Endometrial microvascular endothelial cells (primary cell): ENCODE data around the gene SDK1. TPM values are rescaled to one million over a fixed set of nuclear protein-coding genes. Genes with fewer than 3 reads are reported as not detected.
"Not testable (repeated sequence)": the region's sequence is repeated elsewhere in the genome, so short reads cannot be mapped to it uniquely, and the experiment has no call there.

Experiments used
- in situ Hi-C: cut with HindIII; loops from 2 replicates; pipeline ENCODE4 v1.10.0; 2017; ENCODE audit warnings: low sequenced_read_pairs, low pct_unique_long_range_greater_than_20kb; ENCODE audit errors: inconsistent ontology term
- total RNA-seq: library from RNA; depleted of rRNA; stranded (reverse); fragments of >200 nt; gene quantifications from one replicate; pipeline ENCODE4 v1.2.3, GENCODE V29; 2015; ENCODE audit errors: inconsistent ontology term

Gene SDK1
- total RNA-seq, 1 donor from 2014 or later = 1.6 TPM

DNA sequence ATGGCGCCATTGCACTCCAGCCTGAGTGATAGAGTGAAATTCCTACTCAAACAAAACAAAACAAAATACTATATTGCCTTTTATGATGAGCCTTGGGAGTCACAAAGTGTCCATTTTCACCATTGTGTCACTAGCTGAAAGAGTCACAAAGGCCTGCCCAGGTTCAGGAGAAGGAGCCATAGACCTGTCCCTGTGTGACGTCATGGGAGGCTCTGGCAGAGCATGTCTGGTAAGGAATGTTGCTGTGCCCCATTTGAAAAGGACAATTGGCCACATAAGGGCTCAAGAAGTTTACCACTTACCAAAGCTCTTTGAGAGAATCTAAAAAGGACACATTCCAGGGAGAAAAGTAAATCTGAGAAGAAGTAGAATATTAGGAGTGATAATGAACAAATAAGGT lies 367.7 kb downstream of the SDK1 start:
- in situ Hi-C loops = no loop called here

GRCh38 chr7:3670898-3671297 lies 369.8 kb downstream of the SDK1 start:
- in situ Hi-C loops = no loop called here

DNA sequence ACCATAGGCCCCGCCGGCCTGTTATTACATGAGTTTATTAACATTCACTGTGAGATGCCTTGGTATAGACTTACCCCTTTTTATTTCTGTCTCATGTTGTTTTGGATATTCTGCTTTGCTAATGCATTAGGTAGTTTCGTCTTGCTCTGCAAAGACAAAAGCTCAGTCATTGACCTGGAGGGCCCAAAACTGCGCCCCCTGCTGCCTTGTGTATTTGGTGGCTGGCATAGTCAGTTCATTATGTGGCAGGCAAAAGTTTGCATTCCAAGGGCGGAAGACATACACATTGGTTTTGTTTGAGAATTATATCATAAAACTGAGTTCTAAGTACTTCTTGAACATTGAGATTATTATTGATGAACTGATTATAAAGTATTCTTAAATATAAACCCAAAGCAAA lies 372.5 kb downstream of the SDK1 start:
- in situ Hi-C loops = no loop called here

- in situ Hi-C loops = no loop called here
These were observed 377.3 kb downstream of the SDK1 start for GRCh38 chr7:3678314-3678810.

- in situ Hi-C loops = no loop called here
These were observed 381.1 kb downstream of the SDK1 start for GRCh38 chr7:3682028-3682710.

DNA sequence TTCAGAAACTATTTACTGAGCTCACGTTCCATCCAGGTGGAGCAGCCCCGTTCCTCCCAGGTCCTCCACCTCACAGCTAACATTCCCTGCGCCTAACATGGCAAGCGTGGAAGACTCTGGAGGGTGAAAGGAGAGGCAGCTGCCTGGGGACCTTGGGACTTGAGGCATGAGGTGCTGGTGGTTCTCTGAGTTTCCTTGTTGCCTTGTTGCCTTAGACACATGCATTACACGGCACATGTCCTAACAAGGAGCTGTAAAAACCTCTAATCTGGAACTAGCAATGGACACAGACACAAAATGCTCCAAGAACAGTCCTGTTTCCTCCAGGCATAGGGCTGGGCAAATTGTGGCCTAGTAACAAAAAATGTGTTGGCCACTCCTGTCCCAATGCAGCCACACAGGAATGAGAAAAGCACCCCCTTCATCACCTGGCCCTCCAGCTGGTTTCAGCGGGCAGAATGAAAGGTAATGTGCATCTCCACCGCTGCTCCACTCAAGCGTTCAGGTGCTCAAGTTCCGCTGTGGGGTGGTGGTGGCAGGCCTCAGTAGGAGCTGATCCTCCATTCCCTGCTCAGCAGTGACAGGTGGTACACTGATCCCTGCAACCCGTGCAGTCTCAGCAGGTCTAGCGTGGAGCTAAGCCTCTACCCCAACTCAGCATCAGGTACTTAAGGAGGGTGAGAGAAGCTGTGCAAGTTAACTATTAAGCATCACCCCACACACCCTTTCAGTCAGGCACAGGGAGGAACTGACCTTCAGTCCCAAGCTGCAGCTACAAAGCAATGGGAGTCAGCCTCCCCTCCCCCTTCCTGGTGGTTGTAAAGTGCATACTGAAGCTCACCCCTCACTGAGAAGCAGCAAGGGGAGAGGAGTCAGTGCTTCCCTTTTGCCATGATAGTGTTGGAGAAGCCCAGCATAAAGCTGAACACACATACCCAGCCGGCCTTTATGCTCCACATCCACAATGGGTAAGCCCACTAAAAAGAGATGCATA lies 382.8 kb downstream of the SDK1 start:
- in situ Hi-C loops = no loop called here

GRCh38 chr7:3688071-3688470 lies 387.0 kb downstream of the SDK1 start:
- in situ Hi-C loops = no loop called here

DNA sequence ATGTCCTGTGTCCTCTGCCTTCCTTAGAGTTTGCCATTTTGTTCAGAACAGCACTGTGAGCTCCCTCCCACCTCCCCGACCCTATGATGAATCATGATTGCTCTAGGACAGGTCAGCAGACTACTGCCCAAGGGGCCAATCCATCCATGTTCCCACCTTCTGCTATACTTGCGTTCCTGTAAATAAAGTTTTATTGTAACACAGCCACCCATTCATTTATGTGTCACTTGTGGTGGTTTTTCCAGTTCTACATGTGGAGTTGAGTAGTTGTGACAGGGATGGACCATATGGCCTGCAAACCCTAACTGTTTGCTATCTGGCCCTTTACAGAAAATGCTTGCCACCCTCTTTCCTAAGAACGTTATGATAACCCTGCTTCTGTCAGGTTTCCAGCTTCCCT lies 387.8 kb downstream of the SDK1 start:
- in situ Hi-C loops = no loop called here

DNA sequence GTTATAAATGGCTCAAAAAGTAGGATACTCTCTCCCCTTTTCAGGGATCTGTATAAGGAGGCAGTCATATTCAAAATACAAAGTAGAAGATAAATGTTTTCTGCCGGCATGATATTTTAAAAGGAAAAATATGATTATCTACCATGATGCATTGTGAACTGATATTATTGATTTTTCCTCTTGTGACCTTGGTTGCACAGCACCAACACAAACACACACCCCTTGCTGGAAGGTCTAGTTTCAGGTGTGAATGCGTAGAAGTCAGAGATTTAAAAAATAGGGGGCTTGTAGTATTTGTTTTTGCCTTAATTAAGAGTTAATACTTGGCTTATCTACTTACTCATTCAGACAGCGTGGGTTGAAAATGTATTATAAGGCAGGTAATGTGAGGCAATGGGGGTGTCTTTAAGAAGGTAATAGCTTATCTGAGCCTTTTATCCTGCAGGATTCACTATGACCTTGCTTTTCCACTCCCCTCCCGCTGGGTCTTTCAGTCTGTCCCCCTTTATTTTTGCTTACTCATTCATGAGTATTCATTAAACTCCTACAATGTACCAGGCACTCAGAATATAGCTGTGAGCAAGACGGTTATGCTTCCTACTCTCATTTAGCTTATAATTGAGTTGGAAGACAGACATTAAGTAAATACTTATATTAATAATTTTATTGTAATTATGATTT lies 390.6 kb downstream of the SDK1 start:
- in situ Hi-C loops = no loop called here

DNA sequence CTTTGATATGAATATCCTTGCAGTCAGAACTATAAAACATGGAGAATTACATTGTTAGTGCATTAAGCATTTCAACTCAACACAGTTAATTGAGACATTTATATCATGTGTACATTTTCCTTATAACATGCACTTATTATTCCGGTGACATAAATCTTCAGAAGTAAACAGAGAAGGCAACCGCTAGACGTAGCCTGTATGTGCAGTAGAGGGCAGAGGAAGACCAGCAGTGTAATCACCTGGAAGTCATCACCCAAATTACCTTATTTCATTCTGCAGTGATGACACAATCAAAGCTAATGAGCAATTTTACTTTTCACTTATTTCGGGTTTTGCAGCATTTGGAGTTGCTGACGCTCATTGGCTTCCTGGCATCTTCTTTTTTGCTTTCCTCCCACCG lies 394.6 kb downstream of the SDK1 start:
- in situ Hi-C loops = no loop called here

GRCh38 chr7:3696113-3696512 lies 395.1 kb downstream of the SDK1 start:
- in situ Hi-C loops = no loop called here

- in situ Hi-C loops = no loop called here
These were observed 396.4 kb downstream of the SDK1 start for GRCh38 chr7:3697472-3697871.

GRCh38 chr7:3705258-3705657 lies 404.2 kb downstream of the SDK1 start:
- in situ Hi-C loops = no loop called here

DNA sequence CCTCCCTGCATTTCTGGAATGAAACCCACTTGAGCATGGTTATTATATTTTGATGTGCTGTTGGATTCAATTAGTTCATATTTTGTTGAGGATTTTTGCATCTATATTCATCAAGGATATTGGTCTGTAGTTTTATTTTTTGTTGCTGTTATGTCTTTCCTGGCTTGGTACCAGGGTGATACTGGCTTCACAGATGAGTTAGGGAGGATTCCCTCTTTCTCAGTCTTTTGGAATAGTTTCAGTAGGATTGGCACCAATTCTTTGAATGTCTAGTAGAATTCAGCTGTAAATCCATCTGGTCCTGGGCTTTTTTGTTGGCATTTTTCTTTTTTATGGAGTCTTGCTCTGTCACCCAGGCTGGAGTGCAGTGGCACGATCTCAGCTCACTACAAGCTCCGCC lies 405.0 kb downstream of the SDK1 start:
- in situ Hi-C loops = not testable (repeated sequence)

GRCh38 chr7:3710122-3710521 lies 409.1 kb downstream of the SDK1 start:
- in situ Hi-C loops = no loop called here

GRCh38 chr7:3710531-3710930 lies 409.5 kb downstream of the SDK1 start:
- in situ Hi-C loops = no loop called here

- in situ Hi-C loops = no loop called here
These were observed 411.8 kb downstream of the SDK1 start for GRCh38 chr7:3712841-3713240.

DNA sequence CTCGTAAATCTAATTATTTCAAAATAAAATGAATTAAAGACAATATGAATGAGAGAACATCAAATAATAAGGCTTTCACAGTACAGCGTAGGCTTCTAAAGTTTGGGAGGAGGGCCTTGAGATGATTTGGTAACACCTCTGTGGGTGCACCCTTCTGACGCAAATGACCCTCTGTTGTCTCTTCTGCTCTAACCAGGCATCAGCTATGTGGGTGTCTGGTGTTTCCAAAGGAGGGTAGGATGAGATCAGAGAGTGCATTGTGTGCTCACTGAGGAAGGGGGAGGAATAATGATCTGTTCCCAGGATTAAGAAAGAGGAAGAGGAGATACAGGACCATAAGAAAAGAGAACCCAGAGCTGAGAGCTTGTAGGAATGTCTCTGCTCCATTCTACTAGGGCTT lies 420.4 kb downstream of the SDK1 start:
- in situ Hi-C loops = no loop called here

GRCh38 chr7:3722396-3722922 lies 421.4 kb downstream of the SDK1 start:
- in situ Hi-C loops = no loop called here
